Activated T-cell treated with anti-CD3 and anti-CD28 coated beads, Interleukin-2, amount 50 U/mL, for 72 hours (primary cell): ENCODE data around the gene MCM3. TPM values are rescaled to one million over a fixed set of nuclear protein-coding genes. Genes with fewer than 3 reads are reported as not detected.

ENCODE experiments used
- ATAC-seq, 2 donors: fragments of 150-1000 bp; cut with Tn5 transposase; replicated peaks in 1 of 2; 2 replicates each; pipeline ENCODE4 v1.10.0; 2021; ENCODE audit warnings: moderate library complexity in 2 of 2, mild to moderate bottlenecking in 1 of 2
- DNase-seq, 2 donors: peaks; one replicate each; pipeline ENCODE4 v3.0.0; 2021 to 2022; ENCODE audit warnings: mixed read lengths in 1 of 2
- H3K27ac Mint-ChIP-seq: one replicate; pipeline ENCODE4 v1.8.0; 2022; ENCODE audit warnings: mild to moderate bottlenecking, moderate library complexity, mixed read lengths
- H3K27me3 Mint-ChIP-seq: one replicate; pipeline ENCODE4 v1.8.0; 2022; ENCODE audit warnings: low read depth, mixed read lengths
- H3K36me3 Mint-ChIP-seq, 2 donors: one replicate each; pipeline ENCODE4 v1.8.0; 2022; ENCODE audit warnings: mixed read lengths in 2 of 2, mild to moderate bottlenecking in 1 of 2; ENCODE audit not compliant: insufficient read depth in 2 of 2
- H3K4me1 Mint-ChIP-seq: one replicate; pipeline ENCODE4 v1.8.0; 2022; ENCODE audit warnings: low read depth, mixed read lengths
- H3K4me3 Mint-ChIP-seq, 2 donors: one replicate each; pipeline ENCODE4 v1.8.0; 2022; ENCODE audit warnings: mild to moderate bottlenecking in 2 of 2, mixed read lengths in 2 of 2, moderate library complexity in 2 of 2
- H3K9me3 Mint-ChIP-seq, 2 donors: one replicate each; pipeline ENCODE4 v1.8.0; 2022; ENCODE audit warnings: mixed read lengths in 2 of 2
- total RNA-seq, 2 donors: library from RNA; stranded (reverse); gene quantifications; one replicate each; pipeline ENCODE4 v1.2.3, GENCODE V29; 2022

MCM3 gene
- total RNA-seq, 2 donors from 2014 or later, result 184 to 238 TPM

DNA sequence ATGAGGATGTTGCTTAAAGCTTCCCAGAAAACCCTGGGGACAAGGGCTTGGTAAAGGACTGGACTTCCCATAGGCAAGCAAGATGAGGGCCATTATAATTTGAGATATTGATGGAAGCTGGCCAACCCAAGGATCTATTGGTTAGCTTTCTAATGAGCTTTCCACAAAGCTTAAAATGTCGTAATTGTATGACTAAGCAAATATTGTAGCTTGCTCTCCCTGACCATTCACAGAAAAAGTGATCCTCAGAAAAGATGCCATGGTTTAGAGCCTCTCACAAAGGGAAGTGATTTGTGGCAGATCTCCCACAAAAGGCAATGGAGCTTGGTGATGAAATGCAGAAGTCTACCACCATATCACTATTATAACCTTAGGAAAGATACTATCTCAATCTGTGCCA is 53.9 kb downstream of the MCM3 start:
- Mint-ChIP-seq H3K36me3 (no peaks in the 10 kb centered on the region), H3K9me3 (no peaks in the 10 kb centered on the region), H3K27ac (no peak overlapping the region), H3K27me3 (peaks cover 65% of the 10 kb centered on the region), H3K4me1 (peaks cover 50% of the 10 kb centered on the region), H3K4me3 (no peak overlapping the region)
- ATAC-seq, result no peak
- DNase-seq, result no peak

- ATAC-seq, result peak; percentile 87 to 95
- H3K9me3 Mint-ChIP-seq, result peaks cover 0 to 1% of the 10 kb centered on the region in 2 donors
- H3K27me3 Mint-ChIP-seq, result peaks cover 78% of the 10 kb centered on the region
These were observed 57.0 kb downstream of the MCM3 start for GRCh38 chr6:52227495-52227894.

GRCh38 chr6:52221302-52221701 is 63.2 kb downstream of the MCM3 start:
- Mint-ChIP-seq H3K4me3 (peak overlapping the region; percentile 2 to 35), H3K9me3 (peaks cover 0 to 1% of the 10 kb centered on the region in 2 donors), H3K27ac (peak overlapping the region; percentile 38), H3K36me3 (no peaks in the 10 kb centered on the region), H3K27me3 (peaks cover 65% of the 10 kb centered on the region), H3K4me1 (peaks cover 18% of the 10 kb centered on the region)
- DNase-seq, result peak; percentile 51 to 72
- peak; percentile 96 to 98 for ATAC-seq

More at GRCh38 chr6:52227495-52227894, 57.0 kb downstream of the MCM3 start:
- peak; percentile 85 to 89 for DNase-seq
- Mint-ChIP-seq H3K4me3 (peak overlapping the region in 1 of 2 donors; percentile 30), H3K4me1 (peaks cover 46% of the 10 kb centered on the region), H3K27ac (no peak overlapping the region), H3K36me3 (no peaks in the 10 kb centered on the region)

DNA sequence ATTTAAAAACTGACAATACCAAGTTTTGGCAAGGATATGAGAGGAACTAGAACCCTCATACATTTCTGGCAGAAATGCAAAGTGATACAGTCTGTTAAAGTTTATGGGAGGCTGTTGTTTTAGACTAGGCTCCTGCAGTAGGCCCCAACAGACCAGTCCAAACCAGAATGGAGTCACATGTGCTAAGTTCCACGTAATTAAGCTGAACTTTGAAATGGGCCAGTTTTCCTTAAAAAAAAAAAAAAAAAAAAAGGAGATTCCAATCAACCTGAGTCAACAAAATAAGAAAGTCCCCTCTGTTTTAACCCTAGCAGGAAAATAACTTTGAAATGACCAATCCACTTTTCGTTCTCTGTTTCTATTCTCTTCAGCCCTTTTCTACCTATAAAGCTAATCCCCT is 66.8 kb downstream of the MCM3 start:
- Mint-ChIP-seq H3K4me1 (peaks cover 18% of the 10 kb centered on the region), H3K9me3 (no peaks in the 10 kb centered on the region), H3K27me3 (peaks cover 33% of the 10 kb centered on the region), H3K27ac (no peak overlapping the region), H3K4me3 (no peak overlapping the region), H3K36me3 (no peaks in the 10 kb centered on the region)
- no peak for DNase-seq
- ATAC-seq, result no peak

- DNase-seq (no peak), ATAC-seq (no peak)
- H3K27me3 Mint-ChIP-seq, result peaks cover 34% of the 10 kb centered on the region
- H3K9me3 Mint-ChIP-seq, result no peaks in the 10 kb centered on the region
- H3K4me3 Mint-ChIP-seq, result no peak overlapping the region
- H3K27ac Mint-ChIP-seq, result no peak overlapping the region
- peaks cover 13% of the 10 kb centered on the region for H3K4me1 Mint-ChIP-seq
- H3K36me3 Mint-ChIP-seq, result no peaks in the 10 kb centered on the region
These were observed 67.5 kb downstream of the MCM3 start for GRCh38 chr6:52216932-52217575.

DNA sequence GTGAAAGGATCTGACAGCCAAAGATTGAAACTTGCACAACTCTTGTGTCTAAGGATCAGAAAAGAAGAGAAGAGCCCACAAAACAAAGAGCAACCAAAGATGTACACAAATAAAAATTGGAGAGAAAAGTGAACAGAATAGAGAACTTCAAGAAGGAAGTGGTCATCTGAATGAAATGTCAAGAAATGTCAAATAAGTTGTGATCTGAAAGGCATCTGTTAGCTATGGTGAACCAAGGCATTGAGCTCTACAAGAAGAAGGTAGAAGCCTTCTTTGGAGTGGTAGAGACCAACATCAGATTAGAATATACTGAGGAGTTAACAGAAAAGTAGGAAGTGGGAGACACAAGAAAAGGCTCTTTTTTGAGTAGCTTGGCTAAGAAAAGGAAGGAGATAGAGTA is 68.8 kb downstream of the MCM3 start:
- Mint-ChIP-seq H3K27me3 (peaks cover 38% of the 10 kb centered on the region), H3K36me3 (no peaks in the 10 kb centered on the region), H3K4me3 (no peak overlapping the region), H3K27ac (no peak overlapping the region), H3K9me3 (no peaks in the 10 kb centered on the region), H3K4me1 (peaks cover 4% of the 10 kb centered on the region)
- ATAC-seq, result no peak
- no peak for DNase-seq

Other genes with a start within 250 kb of the MCM3 start
- gene PKHD1, start 197.1 kb downstream of the MCM3 start, total RNA-seq, result under 1 TPM; 0.02 TPM
- 1 to 10 TPM in 1 of 2 donors, under 1 TPM in 1; 0.22 to 2.8 TPM for gene IL17A, start 98.4 kb downstream of the MCM3 start, total RNA-seq
- 10 to 100 TPM in 1 of 2 donors, under 1 TPM in 1; 0.50 to 12.3 TPM for gene IL17F, start 40.2 kb downstream of the MCM3 start, total RNA-seq
- gene PAQR8, start 77.4 kb upstream of the MCM3 start, total RNA-seq, result 10 to 100 TPM; 14.6 to 21.0 TPM
- 1 to 10 TPM; 4.6 to 5.1 TPM for gene EFHC1, start 135.6 kb upstream of the MCM3 start, total RNA-seq